Measurements from ENCODE around the gene MZF1.
A peak's percentile ranks its signal among the peaks of the same experiment; 100 is the strongest.
"Not testable (repeated sequence)": the region's sequence is repeated elsewhere in the genome, so short reads cannot be mapped to it uniquely, and the experiment has no call there.

DNA sequence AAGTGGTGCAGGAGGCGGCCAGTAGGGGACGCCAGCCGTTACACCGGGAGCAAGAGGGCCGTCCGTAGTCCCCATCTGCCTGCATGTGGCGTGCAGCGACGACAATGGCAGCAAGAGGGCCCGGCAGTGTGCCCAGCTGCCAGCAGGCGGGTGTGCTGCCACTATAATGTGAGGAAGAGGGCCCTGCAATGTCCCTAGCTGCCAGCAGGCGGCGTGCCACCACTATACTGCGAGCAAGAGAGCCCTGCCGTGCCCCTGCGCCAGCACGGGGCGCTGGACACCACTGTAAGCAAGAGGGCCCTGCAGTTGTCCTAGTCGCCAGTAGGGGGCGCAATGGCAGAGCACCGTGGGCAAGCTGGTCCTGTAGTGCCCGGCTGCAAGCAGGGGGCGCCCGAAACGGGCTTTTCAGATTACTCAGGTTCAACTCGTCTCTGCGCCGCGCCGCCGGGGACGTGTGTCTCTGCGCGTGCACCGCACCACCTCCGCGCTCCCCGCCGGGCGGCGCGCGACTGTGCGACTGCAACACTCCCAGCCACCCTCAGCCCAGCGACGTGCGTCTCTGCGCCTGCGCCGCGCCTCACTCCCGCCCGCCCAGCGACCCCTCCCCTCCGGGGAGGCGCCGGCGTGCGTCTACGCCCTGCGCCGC lies 33.2 kb upstream of the MZF1 start:
- TF ChIP-seq POLR2A (IDR thresholded peaks at IDR 0.05): not testable (repeated sequence)
- TF ChIP-seq, protein P1, sequence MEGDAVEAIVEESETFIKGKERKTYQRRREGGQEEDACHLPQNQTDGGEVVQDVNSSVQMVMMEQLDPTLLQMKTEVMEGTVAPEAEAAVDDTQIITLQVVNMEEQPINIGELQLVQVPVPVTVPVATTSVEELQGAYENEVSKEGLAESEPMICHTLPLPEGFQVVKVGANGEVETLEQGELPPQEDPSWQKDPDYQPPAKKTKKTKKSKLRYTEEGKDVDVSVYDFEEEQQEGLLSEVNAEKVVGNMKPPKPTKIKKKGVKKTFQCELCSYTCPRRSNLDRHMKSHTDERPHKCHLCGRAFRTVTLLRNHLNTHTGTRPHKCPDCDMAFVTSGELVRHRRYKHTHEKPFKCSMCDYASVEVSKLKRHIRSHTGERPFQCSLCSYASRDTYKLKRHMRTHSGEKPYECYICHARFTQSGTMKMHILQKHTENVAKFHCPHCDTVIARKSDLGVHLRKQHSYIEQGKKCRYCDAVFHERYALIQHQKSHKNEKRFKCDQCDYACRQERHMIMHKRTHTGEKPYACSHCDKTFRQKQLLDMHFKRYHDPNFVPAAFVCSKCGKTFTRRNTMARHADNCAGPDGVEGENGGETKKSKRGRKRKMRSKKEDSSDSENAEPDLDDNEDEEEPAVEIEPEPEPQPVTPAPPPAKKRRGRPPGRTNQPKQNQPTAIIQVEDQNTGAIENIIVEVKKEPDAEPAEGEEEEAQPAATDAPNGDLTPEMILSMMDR (IDR thresholded peaks at IDR 0.05 in 4 of 5, conservative IDR thresholded peaks at IDR 0.05 in 1 of 5): peak in 2 of 5 experiments; percentile 24 to 52

Data from gastrocnemius medialis (tissue), 4 donors.